CD4-positive, CD25-positive, alpha-beta regulatory T cell (primary cell): ENCODE measurements around the gene TMEM135. TPM values are rescaled to one million over a fixed set of nuclear protein-coding genes. Genes with fewer than 3 reads are reported as not detected.

Source experiments
- ATAC-seq, 2 donors: fragments of 150-1000 bp; cut with Tn5 transposase; one replicate each; pipeline ENCODE4 v1.10.0; 2021; ENCODE audit warnings: low read depth in 2 of 2, moderate number of reproducible peaks in 2 of 2, moderate library complexity in 1 of 2
- DNase-seq, 3 donors: peaks; one replicate each; pipeline versions ENCODE4 v3.0.0 to v3.0.0-alpha.2; 2012 to 2022; ENCODE audit warnings: mixed read lengths in 1 of 3
- H3K27ac ChIP-seq: one replicate; pipeline ENCODE4 v1.7.0; 2013; ENCODE audit warnings: mild to moderate bottlenecking, low read length; ENCODE audit not compliant: insufficient read depth, poor library complexity, severe bottlenecking
- H3K27me3 ChIP-seq: one replicate; pipeline ENCODE4 v1.7.0; 2013; ENCODE audit warnings: low read length; ENCODE audit not compliant: control insufficient read depth, insufficient read depth
- H3K36me3 ChIP-seq: one replicate; pipeline ENCODE4 v1.7.0; 2013; ENCODE audit warnings: mild to moderate bottlenecking, low read length, moderate library complexity; ENCODE audit not compliant: control insufficient read depth, insufficient read depth
- H3K4me1 ChIP-seq: 2 replicates; pipeline ENCODE4 v1.7.0; 2013; ENCODE audit warnings: mild to moderate bottlenecking, low read length; ENCODE audit not compliant: insufficient read depth, control insufficient read depth, poor library complexity, severe bottlenecking
- H3K4me3 ChIP-seq: one replicate; pipeline ENCODE4 v1.7.0; 2013; ENCODE audit warnings: low read depth, mild to moderate bottlenecking, low read length, moderate library complexity
- H3K9me3 ChIP-seq, 2 experiments: 1 replicate in 1 of 2; 2 replicates in 1 of 2; pipeline ENCODE4 v1.7.0; 2013; ENCODE audit warnings: low read length in 2 of 2, mild to moderate bottlenecking in 1 of 2, moderate library complexity in 1 of 2; ENCODE audit not compliant: control insufficient read depth in 2 of 2
- H3K27ac Mint-ChIP-seq, 3 donors: one replicate each; pipeline ENCODE4 v1.8.0; 2020 to 2022; ENCODE audit warnings: mild to moderate bottlenecking in 3 of 3, mixed read lengths in 3 of 3, moderate library complexity in 2 of 3
- H3K27me3 Mint-ChIP-seq: one replicate; pipeline ENCODE4 v1.8.0; 2022; ENCODE audit warnings: mild to moderate bottlenecking, mixed read lengths
- H3K36me3 Mint-ChIP-seq: one replicate; pipeline ENCODE4 v1.8.0; 2020; ENCODE audit warnings: mixed read lengths
- H3K4me1 Mint-ChIP-seq, 4 donors: one replicate each; pipeline ENCODE4 v1.8.0; 2020 to 2022; ENCODE audit warnings: mixed read lengths in 4 of 4, mild to moderate bottlenecking in 1 of 4
- H3K4me3 Mint-ChIP-seq, 4 donors: one replicate each; pipeline ENCODE4 v1.8.0; 2020 to 2022; ENCODE audit warnings: mild to moderate bottlenecking in 4 of 4, mixed read lengths in 4 of 4, moderate library complexity in 3 of 4
- H3K9me3 Mint-ChIP-seq, 7 donors: one replicate each; pipeline ENCODE4 v1.8.0; 2020 to 2022; ENCODE audit warnings: mixed read lengths in 7 of 7, mild to moderate bottlenecking in 3 of 7, moderate library complexity in 2 of 7
- polyA plus RNA-seq, 4 donors: library from polyadenylated mRNA; unstranded; fragments of 300-500 nt; fragmentation: Illumina TruSeq; gene quantifications; one replicate each; pipeline ENCODE4 v1.2.3, GENCODE V29; 2021
- total RNA-seq: library from RNA; stranded (reverse); gene quantifications from one replicate; pipeline ENCODE4 v1.2.3, GENCODE V29; 2022

The TMEM135 gene
- total and polyA plus RNA-seq, 5 donors from 2014 or later, result 6.3 to 13.5 (median 9.8) TPM

GRCh38 chr11:87296627-87297026 is 258.9 kb downstream of the TMEM135 start:
- peaks cover 0 to 8% (median 0%) of the 10 kb centered on the region in 4 donors for H3K4me1 Mint-ChIP-seq

GRCh38 chr11:87298155-87298554 is 260.4 kb downstream of the TMEM135 start:
- no peak overlapping the region for H3K27ac ChIP-seq
- H3K9me3 Mint-ChIP-seq, result no peaks in the 10 kb centered on the region
- peak overlapping the region in 1 of 3 donors; percentile 27 for H3K27ac Mint-ChIP-seq
- H3K36me3 Mint-ChIP-seq, result no peaks in the 10 kb centered on the region
- no peaks in the 10 kb centered on the region for H3K27me3 ChIP-seq
- DNase-seq (no peak), ATAC-seq (no peak)
- H3K4me1 ChIP-seq, result no peaks in the 10 kb centered on the region
- H3K27me3 Mint-ChIP-seq, result no peaks in the 10 kb centered on the region
- peaks cover 0 to 8% (median 0%) of the 10 kb centered on the region in 4 donors for H3K4me1 Mint-ChIP-seq
- no peak overlapping the region for H3K4me3 Mint-ChIP-seq
- no peak overlapping the region for H3K4me3 ChIP-seq
- no peaks in the 10 kb centered on the region for H3K9me3 ChIP-seq
- H3K36me3 ChIP-seq, result no peaks in the 10 kb centered on the region

More at GRCh38 chr11:87296627-87297026, 258.9 kb downstream of the TMEM135 start:
- Mint-ChIP-seq H3K27me3 (no peaks in the 10 kb centered on the region), H3K36me3 (no peaks in the 10 kb centered on the region), H3K9me3 (no peaks in the 10 kb centered on the region), H3K27ac (no peak overlapping the region), H3K4me3 (no peak overlapping the region)
- Histone ChIP-seq H3K4me1 (no peaks in the 10 kb centered on the region), H3K4me3 (no peak overlapping the region), H3K27me3 (no peaks in the 10 kb centered on the region), H3K36me3 (no peaks in the 10 kb centered on the region), H3K27ac (no peak overlapping the region), H3K9me3 (no peaks in the 10 kb centered on the region)
- DNase-seq, result no peak
- no peak for ATAC-seq

GRCh38 chr11:87299041-87299481 is 261.3 kb downstream of the TMEM135 start:
- no peak for ATAC-seq
- Histone ChIP-seq H3K27ac (no peak overlapping the region), H3K4me1 (no peaks in the 10 kb centered on the region), H3K9me3 (no peaks in the 10 kb centered on the region), H3K4me3 (no peak overlapping the region), H3K27me3 (no peaks in the 10 kb centered on the region), H3K36me3 (no peaks in the 10 kb centered on the region)
- Mint-ChIP-seq H3K27me3 (no peaks in the 10 kb centered on the region), H3K9me3 (no peaks in the 10 kb centered on the region), H3K4me3 (no peak overlapping the region), H3K36me3 (peaks cover 7% of the 10 kb centered on the region), H3K27ac (no peak overlapping the region), H3K4me1 (peaks cover 0 to 12% (median 0%) of the 10 kb centered on the region in 4 donors)
- peak in 1 of 3 donors; percentile 11 for DNase-seq

- no peaks in the 10 kb centered on the region for H3K27me3 Mint-ChIP-seq
- H3K9me3 Mint-ChIP-seq, result no peaks in the 10 kb centered on the region
- no peak overlapping the region for H3K27ac ChIP-seq
- no peak overlapping the region for H3K4me3 ChIP-seq
- H3K27ac Mint-ChIP-seq, result no peak overlapping the region
- no peaks in the 10 kb centered on the region for H3K9me3 ChIP-seq
- H3K36me3 ChIP-seq, result no peaks in the 10 kb centered on the region
- peaks cover 7% of the 10 kb centered on the region for H3K36me3 Mint-ChIP-seq
- H3K27me3 ChIP-seq, result no peaks in the 10 kb centered on the region
- H3K4me3 Mint-ChIP-seq, result no peak overlapping the region
- no peak for ATAC-seq
- DNase-seq, result peak in 1 of 3 donors; percentile 60
- no peaks in the 10 kb centered on the region for H3K4me1 ChIP-seq
- H3K4me1 Mint-ChIP-seq, result peaks cover 0 to 12% (median 0%) of the 10 kb centered on the region in 4 donors
These were observed 263.1 kb downstream of the TMEM135 start for GRCh38 chr11:87300640-87301380.

GRCh38 chr11:87301785-87302540 is 264.2 kb downstream of the TMEM135 start:
- Histone ChIP-seq H3K27ac (no peak overlapping the region), H3K4me1 (no peaks in the 10 kb centered on the region), H3K9me3 (no peaks in the 10 kb centered on the region), H3K36me3 (no peaks in the 10 kb centered on the region), H3K4me3 (no peak overlapping the region), H3K27me3 (no peaks in the 10 kb centered on the region)
- Mint-ChIP-seq H3K36me3 (peaks cover 7% of the 10 kb centered on the region), H3K4me1 (peaks cover 0 to 12% (median 0%) of the 10 kb centered on the region in 4 donors), H3K27me3 (no peaks in the 10 kb centered on the region), H3K27ac (peak overlapping the region in 1 of 3 donors; percentile 10), H3K9me3 (no peaks in the 10 kb centered on the region), H3K4me3 (no peak overlapping the region)
- DNase-seq, result no peak
- ATAC-seq, result no peak

- ATAC-seq (no peak), DNase-seq (no peak)
- Histone ChIP-seq H3K4me3 (no peak overlapping the region), H3K27ac (no peak overlapping the region), H3K27me3 (no peaks in the 10 kb centered on the region), H3K9me3 (no peaks in the 10 kb centered on the region), H3K4me1 (no peaks in the 10 kb centered on the region), H3K36me3 (no peaks in the 10 kb centered on the region)
- no peak overlapping the region for H3K27ac Mint-ChIP-seq
- no peaks in the 10 kb centered on the region for H3K27me3 Mint-ChIP-seq
- H3K36me3 Mint-ChIP-seq, result peaks cover 10% of the 10 kb centered on the region
- H3K9me3 Mint-ChIP-seq, result no peaks in the 10 kb centered on the region
- no peak overlapping the region for H3K4me3 Mint-ChIP-seq
- peaks cover 0 to 11% (median 0%) of the 10 kb centered on the region in 4 donors for H3K4me1 Mint-ChIP-seq
These were observed 266.7 kb downstream of the TMEM135 start for GRCh38 chr11:87304412-87304811.

GRCh38 chr11:87306262-87306851 is 268.6 kb downstream of the TMEM135 start:
- Mint-ChIP-seq H3K4me3 (no peak overlapping the region), H3K9me3 (no peaks in the 10 kb centered on the region), H3K4me1 (peaks cover 0 to 4% (median 0%) of the 10 kb centered on the region in 4 donors), H3K27ac (no peak overlapping the region), H3K36me3 (peaks cover 10% of the 10 kb centered on the region), H3K27me3 (no peaks in the 10 kb centered on the region)
- H3K36me3 ChIP-seq, result no peaks in the 10 kb centered on the region
- H3K27ac ChIP-seq, result no peak overlapping the region
- no peaks in the 10 kb centered on the region for H3K4me1 ChIP-seq
- H3K4me3 ChIP-seq, result no peak overlapping the region
- ATAC-seq (no peak), DNase-seq (peak in 1 of 3 donors; percentile 62)
- no peaks in the 10 kb centered on the region for H3K27me3 ChIP-seq
- H3K9me3 ChIP-seq, result no peaks in the 10 kb centered on the region
